HuH-7.5 (cell line): Measurements from ENCODE around the gene ABCF3.
"Not testable (repeated sequence)": the region's sequence is repeated elsewhere in the genome, so short reads cannot be mapped to it uniquely, and the experiment has no call there.

Experiments
- DNase-seq: peaks from one replicate; pipeline ENCODE4 v3.0.0; 2011; ENCODE audit warnings: low spot score

Gene ABCF3

GRCh38 chr3:184186184-184186901, at the start of gene ABCF3:
ABCF3 (plus strand) TSS chr3:184186199; CDS start chr3:184186208, 9 bp downstream.
- no peak for DNase-seq

- DNase-seq, result no peak
Observed at GRCh38 chr3:184140436-184140835, 45.6 kb upstream of the ABCF3 start.

- no peak for DNase-seq
Observed at GRCh38 chr3:184142199-184142598, 43.8 kb upstream of the ABCF3 start.

GRCh38 chr3:184143327-184143726, 42.7 kb upstream of the ABCF3 start:
- DNase-seq, result no peak

- DNase-seq, result no peak
Observed at GRCh38 chr3:184144505-184144904, 41.5 kb upstream of the ABCF3 start.

- no peak for DNase-seq
Observed at GRCh38 chr3:184145111-184145524, 40.9 kb upstream of the ABCF3 start.

GRCh38 chr3:184145751-184146270, 40.2 kb upstream of the ABCF3 start:
- no peak for DNase-seq

- DNase-seq, result no peak
Observed at GRCh38 chr3:184148076-184148475, 37.9 kb upstream of the ABCF3 start.

- no peak for DNase-seq
Observed at GRCh38 chr3:184149123-184149522, 36.9 kb upstream of the ABCF3 start.

- not testable (repeated sequence) for DNase-seq
Observed at GRCh38 chr3:184149770-184150169, 36.2 kb upstream of the ABCF3 start.

GRCh38 chr3:184154885-184155643, 30.9 kb upstream of the ABCF3 start, which contains the start of gene DVL3:
DVL3 (plus strand) TSS chr3:184155377; CDS start chr3:184155636, 259 bp downstream.
- peak; percentile 78 for DNase-seq

- DNase-seq, result no peak
Observed at GRCh38 chr3:184155644-184156521, 30.1 kb upstream of the ABCF3 start.

- DNase-seq, result no peak
Observed at GRCh38 chr3:184156522-184156955, 29.5 kb upstream of the ABCF3 start.

GRCh38 chr3:184157206-184157605, 28.8 kb upstream of the ABCF3 start:
- DNase-seq, result no peak

- DNase-seq, result no peak
Observed at GRCh38 chr3:184158404-184158803, 27.6 kb upstream of the ABCF3 start.

GRCh38 chr3:184160456-184160855, 25.5 kb upstream of the ABCF3 start:
- DNase-seq, result no peak

- DNase-seq, result not testable (repeated sequence)
Observed at GRCh38 chr3:184162571-184163070, 23.4 kb upstream of the ABCF3 start.

GRCh38 chr3:184164648-184165330, 21.2 kb upstream of the ABCF3 start:
- no peak for DNase-seq

GRCh38 chr3:184165543-184165942, 20.5 kb upstream of the ABCF3 start:
- no peak for DNase-seq

- DNase-seq, result no peak
Observed at GRCh38 chr3:184166671-184167070, 19.3 kb upstream of the ABCF3 start.

GRCh38 chr3:184167786-184168185, 18.2 kb upstream of the ABCF3 start:
- DNase-seq, result no peak
